ENCODE data around the gene TIMM22. TPM values are rescaled to one million over a fixed set of nuclear protein-coding genes. Genes with fewer than 3 reads are reported as not detected.
"Not testable (repeated sequence)": the region's sequence is repeated elsewhere in the genome, so short reads cannot be mapped to it uniquely, and the experiment has no call there.

TIMM22 gene
- total RNA-seq, 1 experiment from 2014 or later = 11.6 TPM

DNA sequence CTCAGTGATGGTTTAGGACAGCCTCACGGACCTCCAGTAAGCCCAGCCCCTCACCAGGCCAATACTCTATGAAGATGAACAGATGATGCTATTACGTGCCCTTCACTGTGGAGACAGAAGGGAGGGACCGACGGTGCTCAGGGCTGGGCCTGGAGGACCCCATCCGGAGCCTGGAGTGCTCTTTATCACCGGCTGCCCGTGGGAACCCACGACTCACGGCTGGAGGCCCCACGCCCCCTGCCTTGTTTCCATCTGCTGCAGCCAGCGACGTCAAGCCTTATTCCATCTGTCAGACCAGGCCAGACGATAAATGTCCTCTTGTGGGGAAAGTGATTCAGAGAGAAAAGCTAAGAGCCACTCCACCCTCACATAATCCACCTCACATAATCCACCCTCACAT lies 4.0 kb upstream of the TIMM22 start:
- CTCF ChIA-PET = no interaction called here
- TF ChIP-seq, protein P1, sequence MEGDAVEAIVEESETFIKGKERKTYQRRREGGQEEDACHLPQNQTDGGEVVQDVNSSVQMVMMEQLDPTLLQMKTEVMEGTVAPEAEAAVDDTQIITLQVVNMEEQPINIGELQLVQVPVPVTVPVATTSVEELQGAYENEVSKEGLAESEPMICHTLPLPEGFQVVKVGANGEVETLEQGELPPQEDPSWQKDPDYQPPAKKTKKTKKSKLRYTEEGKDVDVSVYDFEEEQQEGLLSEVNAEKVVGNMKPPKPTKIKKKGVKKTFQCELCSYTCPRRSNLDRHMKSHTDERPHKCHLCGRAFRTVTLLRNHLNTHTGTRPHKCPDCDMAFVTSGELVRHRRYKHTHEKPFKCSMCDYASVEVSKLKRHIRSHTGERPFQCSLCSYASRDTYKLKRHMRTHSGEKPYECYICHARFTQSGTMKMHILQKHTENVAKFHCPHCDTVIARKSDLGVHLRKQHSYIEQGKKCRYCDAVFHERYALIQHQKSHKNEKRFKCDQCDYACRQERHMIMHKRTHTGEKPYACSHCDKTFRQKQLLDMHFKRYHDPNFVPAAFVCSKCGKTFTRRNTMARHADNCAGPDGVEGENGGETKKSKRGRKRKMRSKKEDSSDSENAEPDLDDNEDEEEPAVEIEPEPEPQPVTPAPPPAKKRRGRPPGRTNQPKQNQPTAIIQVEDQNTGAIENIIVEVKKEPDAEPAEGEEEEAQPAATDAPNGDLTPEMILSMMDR (conservative IDR thresholded peaks at IDR 0.05) = no peak
- no peak for TF ChIP-seq EZH2 (IDR thresholded peaks at IDR 0.05; ENCODE audit: low read depth)
- H3K9me3 ChIP-seq (ENCODE audit: insufficient read depth, low read depth) = no peaks in the 10 kb centered on the region
- no peak overlapping the region for H3K27ac ChIP-seq
- H3K9me2 ChIP-seq (ENCODE audit: insufficient read depth) = no peaks in the 10 kb centered on the region
- H3K4me1 ChIP-seq (replicated peaks; ENCODE audit: insufficient read depth) = peaks cover 3% of the 10 kb centered on the region
- H3F3A ChIP-seq (ENCODE audit: insufficient read depth, low read depth) = no peaks in the 10 kb centered on the region; the same call in 1 of the 2 replicates
- H3K36me3 ChIP-seq (ENCODE audit: low read depth) = no peaks in the 10 kb centered on the region
- H3K4me2 ChIP-seq = no peak overlapping the region
- intact Hi-C loops (cut with micrococcal nuclease; ENCODE audit: unreplicated experiment) = loop anchor here (10.0 kb wide), 1 partner anchor 608 kb away; no protein-coding TSS in a partner anchor
- POLR2A ChIA-PET (ENCODE audit: unreplicated experiment) = no interaction called here
- no peak for DNase-seq
- H3K4me3 ChIP-seq = no peak overlapping the region
- H3K27me3 ChIP-seq (ENCODE audit: insufficient read depth, low read depth) = no peaks in the 10 kb centered on the region
- peaks cover 10% of the 10 kb centered on the region for H3K79me2 ChIP-seq (ENCODE audit: low read depth)
- H4K20me1 ChIP-seq (ENCODE audit: insufficient read depth) = peaks cover 3% of the 10 kb centered on the region; the same call in 1 of the 2 replicates
- BruUV-seq (replicated peaks) = no TSS peak
- no peak overlapping the region for H2AFZ ChIP-seq

DNA sequence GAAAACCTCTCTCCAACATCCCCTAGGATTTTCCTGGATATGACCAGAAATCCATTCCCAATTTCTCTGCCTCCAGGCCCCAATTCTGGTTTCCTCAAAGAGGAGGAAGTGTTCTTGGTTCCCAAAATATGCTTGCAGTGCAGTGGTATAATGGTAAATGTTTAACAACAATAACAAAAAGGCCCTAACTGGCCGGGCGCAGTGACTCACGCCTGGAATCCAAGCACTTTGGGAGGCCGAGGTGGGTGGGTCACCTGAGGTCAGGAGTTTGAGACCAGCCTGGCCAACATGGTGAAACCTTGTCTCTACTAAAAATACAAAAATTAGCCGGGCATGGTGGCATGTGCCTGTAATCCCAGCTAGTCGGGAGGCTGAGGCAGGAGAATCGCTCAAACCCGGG lies 1.6 kb upstream of the TIMM22 start:
- peaks cover 18% of the 10 kb centered on the region for H4K20me1 ChIP-seq (ENCODE audit: insufficient read depth)
- BruUV-seq (replicated peaks); H3K4me3 ChIP-seq; H3K9me3 ChIP-seq (ENCODE audit: insufficient read depth, low read depth); H3F3A ChIP-seq (ENCODE audit: insufficient read depth, low read depth); POLR2A ChIA-PET (ENCODE audit: unreplicated experiment); DNase-seq; H3K36me3 ChIP-seq (ENCODE audit: low read depth); CTCF ChIA-PET; H3K4me2 ChIP-seq; H3K27me3 ChIP-seq (ENCODE audit: insufficient read depth, low read depth); H3K9me2 ChIP-seq (ENCODE audit: insufficient read depth); H2AFZ ChIP-seq; H3K27ac ChIP-seq: not testable (repeated sequence)
- peaks cover 14% of the 10 kb centered on the region for H3K4me1 ChIP-seq (replicated peaks; ENCODE audit: insufficient read depth)
- peaks cover 20% of the 10 kb centered on the region for H3K79me2 ChIP-seq (ENCODE audit: low read depth)
- intact Hi-C loops (cut with micrococcal nuclease; ENCODE audit: unreplicated experiment) = loop anchor here (5.0 to 10.0 kb wide), 2 partner anchors 213 to 611 kb away; partner anchors contain the start of genes GLOD4 and MRM3

DNA sequence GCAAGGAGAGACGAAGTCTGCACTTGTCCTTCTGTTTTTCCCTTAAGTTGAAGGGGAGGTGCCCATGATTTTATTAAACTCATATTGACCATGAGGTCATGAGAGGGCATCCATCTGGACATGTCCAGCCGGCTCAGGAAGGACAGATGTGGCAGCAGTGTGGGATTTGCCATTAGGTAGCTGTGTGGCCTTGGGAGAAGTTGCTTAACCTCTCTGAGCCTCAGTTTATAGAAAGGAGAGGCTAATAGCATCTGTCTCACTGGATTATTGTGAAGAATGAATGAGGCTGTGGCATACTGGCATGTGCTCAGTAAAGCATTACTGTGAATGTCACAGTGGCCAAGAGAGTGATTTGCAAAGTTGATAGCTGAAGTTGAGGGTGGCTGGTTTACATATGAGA lies 1.2 kb downstream of the TIMM22 start:
- intact Hi-C loops (cut with micrococcal nuclease; ENCODE audit: unreplicated experiment) = loop anchor here (5.0 to 10.0 kb wide), 2 partner anchors 216 to 613 kb away; partner anchors contain the start of genes GLOD4 and MRM3
- Histone ChIP-seq H3K9me3 (ENCODE audit: insufficient read depth, low read depth) (no peaks in the 10 kb centered on the region), H3K36me3 (ENCODE audit: low read depth) (peaks cover 23% of the 10 kb centered on the region; the same call in 1 of the 2 replicates), H3K4me3 (peak overlapping the region; percentile 86), H2AFZ (no peak overlapping the region; the same call in 1 of the 2 replicates), H4K20me1 (ENCODE audit: insufficient read depth) (peaks cover 34% of the 10 kb centered on the region), H3K79me2 (ENCODE audit: low read depth) (peaks cover 20% of the 10 kb centered on the region), H3F3A (ENCODE audit: insufficient read depth, low read depth) (peaks cover 25% of the 10 kb centered on the region), H3K9me2 (ENCODE audit: insufficient read depth) (no peaks in the 10 kb centered on the region), H3K4me2 (peak overlapping the region; percentile 92), H3K27ac (no peak overlapping the region), H3K4me1 (replicated peaks; ENCODE audit: insufficient read depth) (peaks cover 14% of the 10 kb centered on the region), H3K27me3 (ENCODE audit: insufficient read depth, low read depth) (no peaks in the 10 kb centered on the region)
- no peak for DNase-seq
- no TSS peak for BruUV-seq (replicated peaks)
- TF ChIP-seq, protein P1 (conservative IDR thresholded peaks at IDR 0.05) = no peak
- no peak for TF ChIP-seq EZH2 (IDR thresholded peaks at IDR 0.05; ENCODE audit: low read depth)
- ChIA-PET POLR2A (ENCODE audit: unreplicated experiment) (no interaction called here), CTCF (no interaction called here)

All from PC-9 (cell line).